K562 (cell line): ENCODE measurements around the gene PHACTR2. TPM values are rescaled to one million over a fixed set of nuclear protein-coding genes. Genes with fewer than 3 reads are reported as not detected.

ENCODE experiments used
- ATAC-seq: fragments of 200-7000 bp; cut with Tn5 transposase; 3 replicates; pipeline ENCODE4 v1.9.1; 2020; ENCODE audit warnings: moderate library complexity
- BruUV-seq: library from RNA; stranded (reverse); fragments of 400-500 nt; replicated peaks from 2 replicates; lab custom pipeline; 2021; lab: Mats Ljungman, UMichigan
- CTCF ChIA-PET: fragments of 300-600 bp; formaldehyde crosslinking; extraction: SDS; loops from one replicate; lab custom pipeline; 2021; ENCODE audit warnings: low intra/inter-chr PET ratio; lab: Yijun Ruan, JAX
- POLR2A ChIA-PET: fragments of 300-600, 350-650 bp; sonication (Branson Sonifier 250); formaldehyde crosslinking; extraction: SDS; loops from one replicate; lab custom pipeline; 2021; ENCODE audit warnings: antibody characterized with exemption, inconsistent platforms; lab: Yijun Ruan, JAX
- DNase-seq, 4 experiments: peaks; one replicate each; pipeline versions ENCODE4 v3.0.0 to v3.0.0-alpha.2; 2011 to 2018; ENCODE audit warnings: low spot score in 3 of 4, mixed read lengths in 3 of 4; ENCODE audit errors: extremely low read depth in 1 of 4
- FAIRE-seq: peaks from 2 replicates; lab custom pipeline; 2011; peaks lifted over from hg19 to GRCh38; lab: Jason Lieb, UNC
- H2AFZ ChIP-seq: 2 replicates; pipeline ENCODE4 v1.6.0; 2011; ENCODE audit warnings: low read depth, low read length, control low read depth, inconsistent platforms
- H3K27ac ChIP-seq: fragments of 200-600 bp; 3 replicates; pipeline ENCODE4 v1.8.0; 2011; ENCODE audit warnings: low read depth, mild to moderate bottlenecking, control low read depth, inconsistent platforms, low read length, moderate library complexity, mixed read lengths; ENCODE audit errors: extremely low read depth
- H3K27me3 ChIP-seq, 2 experiments: fragments of 300-600 bp in 1 of 2; 2 replicates in 1 of 2; 3 replicates in 1 of 2; pipeline versions ENCODE4 v1.6.0 to v1.8.0; 2011; ENCODE audit warnings: inconsistent platforms in 2 of 2, low read length in 2 of 2, mild to moderate bottlenecking in 1 of 2, mixed read lengths in 1 of 2, moderate library complexity in 1 of 2; ENCODE audit not compliant: control insufficient read depth in 2 of 2, insufficient read depth in 2 of 2
- H3K36me3 ChIP-seq: fragments of 300-600 bp; 3 replicates; pipeline ENCODE4 v1.8.0; 2011; ENCODE audit warnings: mild to moderate bottlenecking, low read length, inconsistent platforms; ENCODE audit not compliant: control insufficient read depth, insufficient read depth
- H3K4me1 ChIP-seq, 2 experiments: fragments of 200-600 bp in 1 of 2; replicated peaks in 1 of 2; 2 replicates in 1 of 2; 3 replicates in 1 of 2; pipeline versions ENCODE4 v1.5.1 to v1.8.0; 2011; ENCODE audit warnings: inconsistent platforms in 2 of 2, low read length in 2 of 2, mild to moderate bottlenecking in 1 of 2, mixed read lengths in 1 of 2, moderate library complexity in 1 of 2; ENCODE audit not compliant: control insufficient read depth in 2 of 2, insufficient read depth in 2 of 2
- H3K4me2 ChIP-seq: 2 replicates; pipeline ENCODE4 v1.6.1; 2011; ENCODE audit warnings: low read length, control low read depth, inconsistent platforms, mixed read lengths; ENCODE audit not compliant: insufficient read depth
- H3K4me3 ChIP-seq: fragments of 200-600 bp; sonication (generic), shearing (Covaris generic); 2 replicates; pipeline ENCODE4 v1.5.1; 2016; ENCODE audit warnings: control low read depth, inconsistent platforms
- H3K79me2 ChIP-seq: fragments of 200-600 bp; 3 replicates; pipeline ENCODE4 v1.8.0; 2011; ENCODE audit warnings: low read length, inconsistent platforms; ENCODE audit not compliant: control insufficient read depth, insufficient read depth
- H3K9ac ChIP-seq, 2 experiments: 2 replicates each; pipeline versions ENCODE4 v1.6.0 to v1.6.1; 2011; ENCODE audit warnings: low read depth in 2 of 2, low read length in 2 of 2, control low read depth in 1 of 2, inconsistent platforms in 1 of 2, mild to moderate bottlenecking in 1 of 2, mixed read lengths in 1 of 2; ENCODE audit not compliant: insufficient read depth in 1 of 2
- H3K9me1 ChIP-seq: one replicate; pipeline ENCODE4 v1.6.0; 2011; ENCODE audit warnings: inconsistent platforms, mild to moderate bottlenecking, low read length, moderate library complexity; ENCODE audit not compliant: control insufficient read depth, insufficient read depth
- H3K9me3 ChIP-seq: replicated peaks from 2 replicates; pipeline ENCODE4 v1.5.1; 2011; ENCODE audit warnings: low read depth, low read length, inconsistent platforms; ENCODE audit not compliant: control insufficient read depth, insufficient read depth
- H4K20me1 ChIP-seq: replicated peaks from 2 replicates; pipeline ENCODE4 v1.6.1; 2011; ENCODE audit warnings: low read length, inconsistent platforms, mixed read lengths; ENCODE audit not compliant: control insufficient read depth, insufficient read depth
- FOSL1 ChIP-seq: fragments of 200-800 bp; sonication (Bioruptor generic); conservative IDR thresholded peaks from 2 replicates; pipeline ENCODE4 v1.6.1; 2016; ENCODE audit warnings: missing genetic modification characterization, missing compliant biosample characterization
- GABPA ChIP-seq: fragments of 200-800 bp; sonication (Bioruptor generic); conservative IDR thresholded peaks from 2 replicates; pipeline ENCODE4 v1.6.1; 2016; ENCODE audit warnings: low read depth, missing genetic modification characterization, missing compliant biosample characterization
- IFI16 ChIP-seq: fragments of 250-450 bp; sonication (Bioruptor Pico); IDR thresholded peaks from 2 replicates; pipeline ENCODE4 v2.1.2; 2022; ENCODE audit warnings: mild to moderate bottlenecking, inconsistent platforms
- L3MBTL2 ChIP-seq: fragments of 450-650 bp; IDR thresholded peaks from 2 replicates; pipeline ENCODE4 v1.6.1; 2016; ENCODE audit warnings: mild to moderate bottlenecking, moderate library complexity
- POLR2H ChIP-seq: IDR thresholded peaks from 2 replicates; pipeline ENCODE4 v1.6.1; 2016; ENCODE audit warnings: missing genetic modification characterization, low read depth, mild to moderate bottlenecking, control low read depth, missing compliant biosample characterization, moderate library complexity
- PTTG1 ChIP-seq: fragments of 450-650 bp; IDR thresholded peaks from 2 replicates; pipeline ENCODE4 v1.6.1; 2016; ENCODE audit warnings: low read depth, mild to moderate bottlenecking, missing genetic modification characterization, missing compliant biosample characterization
- PURB ChIP-seq: sonication (generic); formaldehyde crosslinking; IDR thresholded peaks from 2 replicates; pipeline ENCODE4 v1.9.0; 2021; ENCODE audit warnings: low read depth, mild to moderate bottlenecking, missing genetic modification reagents
- SMARCE1 ChIP-seq: fragments of 450-650 bp; IDR thresholded peaks from 2 replicates; pipeline ENCODE4 v1.7.1; 2016; ENCODE audit warnings: mild to moderate bottlenecking
- TEAD1 ChIP-seq, 2 experiments: fragments of 450-650 bp in 1 of 2; sonication (generic) in 1 of 2; formaldehyde crosslinking; IDR thresholded peaks; 2 replicates each; pipeline versions ENCODE4 v1.4.0 to v1.8.0; 2020 to 2022; ENCODE audit warnings: mild to moderate bottlenecking in 2 of 2, missing genetic modification reagents in 1 of 2
- ZNF224 ChIP-seq: sonication (generic); formaldehyde crosslinking; IDR thresholded peaks from 2 replicates; pipeline ENCODE4 v1.8.0; 2022; ENCODE audit warnings: mild to moderate bottlenecking, missing genetic modification reagents
- ZNF3 ChIP-seq: fragments of 250-450 bp; sonication (Bioruptor Pico); IDR thresholded peaks from 2 replicates; pipeline ENCODE4 v1.5.0; 2021; ENCODE audit warnings: mild to moderate bottlenecking, moderate library complexity
- ZNF764 ChIP-seq: fragments of 250-450 bp; sonication (Bioruptor Pico); IDR thresholded peaks from 2 replicates; pipeline ENCODE4 v1.4.0; 2020; ENCODE audit warnings: low read depth, mild to moderate bottlenecking, moderate library complexity
- WGBS: fragments of 100-300 bp; shearing (Covaris generic); methylation state at CpG from one replicate; pipeline ENCODE4 v1.1.6; 2016; ENCODE audit warnings: low coverage, mixed read lengths; ENCODE audit not compliant: insufficient coverage; ENCODE audit errors: missing lambda C conversion rate; 5-methylcytosine and 5-hydroxymethylcytosine counted together
- in situ Hi-C: fragments of 300-500 bp; cut with MboI; formaldehyde crosslinking; loops from 4 replicates; pipeline ENCODE4 v1.15.0; 2018; ENCODE audit warnings: inconsistent platforms, mixed read lengths
- intact Hi-C: fragments of 100-400 bp; cut with micrococcal nuclease; formaldehyde crosslinking; loops from 2 replicates; pipeline ENCODE4 v1.14.2; 2022
- polyA plus RNA-seq, 8 experiments: library from polyadenylated mRNA; depleted of rRNA in 4 of 8; stranded (reverse) in 5 of 8; unstranded in 3 of 8; fragments of >200 nt; fragmentation: Nextera tagmentation in 2 of 8; fragmentation: Illumina TruSeq in 1 of 8; extraction: Ambion mirVana in 2 of 8; extraction: Trizol in 1 of 8; gene quantifications; 2 replicates each; pipeline versions ENCODE4 v1.2.1 to v1.2.3, GENCODE V29; 2011 to 2014; ENCODE audit warnings: inconsistent platforms in 1 of 8, missing spikeins in 1 of 8
- total RNA-seq, 7 experiments: library from RNA; depleted of rRNA in 6 of 7; stranded (reverse); fragments of >200 nt in 6 of 7; fragmentation: Illumina TruSeq in 2 of 7; extraction: Trizol in 2 of 7; gene quantifications; 2 replicates each; pipeline versions ENCODE4 v1.2.1 to v1.2.3, GENCODE V29; 2011 to 2021; ENCODE audit warnings: low replicate concordance in 1 of 7
- TF ChIP-seq, protein P1 (sequence below): sonication (generic); formaldehyde crosslinking; IDR thresholded peaks from 2 replicates; pipeline ENCODE4 v1.9.0; 2022; ENCODE audit warnings: mild to moderate bottlenecking, missing genetic modification reagents
- TF ChIP-seq, protein P2 (sequence below): fragments of 250-450 bp; sonication (Bioruptor Pico); IDR thresholded peaks from 2 replicates; pipeline ENCODE4 v1.5.0; 2021

The PHACTR2 gene
- total and polyA plus RNA-seq, 9 of the 15 experiments (the other 6 are each of a cell fraction or from before 2014, with no cell fraction given), result 5.3 to 52.5 (median 22.9) TPM

DNA sequence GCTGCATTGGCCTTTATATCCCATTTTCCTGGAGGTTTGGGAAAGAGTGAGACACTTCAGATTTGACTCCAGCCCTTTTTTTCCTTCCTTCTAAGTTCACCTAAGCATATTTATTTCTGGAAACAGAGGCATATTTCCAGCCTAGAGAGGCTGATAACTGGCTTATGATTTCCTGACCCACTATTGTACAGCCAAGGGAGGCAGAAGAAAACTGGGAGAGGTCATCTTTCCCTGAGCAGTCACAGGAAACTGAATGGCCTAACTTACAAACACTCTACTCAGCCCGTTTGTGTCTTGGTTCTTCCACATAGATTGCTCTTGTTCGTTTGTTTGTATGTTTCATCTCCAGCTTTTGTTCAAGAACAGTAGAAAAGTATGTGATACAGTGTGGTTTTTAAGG, 101.2 kb downstream of the PHACTR2 start:
- in situ Hi-C loops (no loop called here), intact Hi-C loops (no loop called here)
- no peaks in the 10 kb centered on the region for H3K9me1 ChIP-seq
- H3K79me2 ChIP-seq, result no peaks in the 10 kb centered on the region
- H2AFZ ChIP-seq, result peak overlapping the region; percentile 47
- no peaks in the 10 kb centered on the region for H3K27me3 ChIP-seq
- FAIRE-seq (peak; percentile 32), ATAC-seq (no peak), DNase-seq (no peak)
- BruUV-seq, result no TSS peak
- no peak overlapping the region for H3K4me3 ChIP-seq
- ChIA-PET CTCF (interaction anchor here (0.6 kb wide), 1 partner anchor 13 kb away, joined by 3 read pairs; no protein-coding TSS in a partner anchor), POLR2A (no interaction called here)
- peaks cover 3% of the 10 kb centered on the region for H3K36me3 ChIP-seq
- no peaks in the 10 kb centered on the region for H3K9me3 ChIP-seq
- 62% methylated on average over 2 of the region's 2 CpGs for WGBS
- TF ChIP-seq, protein P1, sequence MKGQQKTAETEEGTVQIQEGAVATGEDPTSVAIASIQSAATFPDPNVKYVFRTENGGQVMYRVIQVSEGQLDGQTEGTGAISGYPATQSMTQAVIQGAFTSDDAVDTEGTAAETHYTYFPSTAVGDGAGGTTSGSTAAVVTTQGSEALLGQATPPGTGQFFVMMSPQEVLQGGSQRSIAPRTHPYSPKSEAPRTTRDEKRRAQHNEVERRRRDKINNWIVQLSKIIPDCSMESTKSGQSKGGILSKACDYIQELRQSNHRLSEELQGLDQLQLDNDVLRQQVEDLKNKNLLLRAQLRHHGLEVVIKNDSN (CRISPR knock-in tag), result no peak
- TF ChIP-seq FOSL1 (tag) (0 out of 2 replicates have a peak, but pooled peaks have one; percentile 4), TEAD1 (CRISPR knock-in tag; IDR thresholded peaks at IDR 0.05) (0 out of 4 replicates have a peak, but pooled peaks of 1 of the 2 experiments have one; percentile 23), IFI16 (CRISPR knock-in tag) (no peak)
- H3K9ac ChIP-seq, result no peak overlapping the region
- no peaks in the 10 kb centered on the region for H4K20me1 ChIP-seq
- H3K4me2 ChIP-seq, result no peak overlapping the region
- H3K27ac ChIP-seq, result peak overlapping the region; percentile 6; the same call in 1 of the 3 replicates
- H3K4me1 ChIP-seq, result peaks cover 0 to 7% of the 10 kb centered on the region in 2 experiments; a peak in 2 of 5 replicates

DNA sequence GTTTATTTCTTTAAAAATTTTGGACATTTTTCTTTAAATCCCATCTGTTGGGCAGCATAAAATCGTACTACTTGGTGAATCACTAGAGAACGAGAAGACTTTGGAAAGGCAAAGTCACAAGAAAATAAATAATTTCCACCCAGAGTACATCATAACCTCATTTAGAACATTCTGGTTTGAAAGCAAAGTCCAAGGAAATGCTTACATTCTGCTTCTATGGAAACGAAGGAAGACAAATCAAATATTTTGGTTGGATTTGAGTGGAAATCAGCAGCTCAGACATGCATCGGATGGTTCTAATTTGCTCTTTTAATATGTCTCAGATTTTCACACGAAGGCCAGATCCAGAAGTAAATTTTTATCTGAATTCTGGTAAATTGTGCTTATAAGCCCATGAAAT, 104.7 kb downstream of the PHACTR2 start:
- H3K9ac ChIP-seq, result no peak overlapping the region
- in situ Hi-C loops, result no loop called here
- peaks cover 0 to 7% of the 10 kb centered on the region in 2 experiments; a peak in 2 of 5 replicates for H3K4me1 ChIP-seq
- no peaks in the 10 kb centered on the region for H4K20me1 ChIP-seq
- no peak overlapping the region for H3K27ac ChIP-seq
- no peak for ATAC-seq
- ChIA-PET POLR2A (no interaction called here), CTCF (no interaction called here)
- H3K79me2 ChIP-seq, result no peaks in the 10 kb centered on the region
- H3K36me3 ChIP-seq, result peaks cover 3% of the 10 kb centered on the region; the same call in 2 of the 3 replicates
- intact Hi-C loops, result loop anchor here (1.0 kb wide), 1 partner anchor 43 kb away; no protein-coding TSS in a partner anchor
- no TSS peak for BruUV-seq
- no peak overlapping the region for H2AFZ ChIP-seq
- H3K27me3 ChIP-seq, result no peaks in the 10 kb centered on the region
- H3K4me2 ChIP-seq, result no peak overlapping the region
- H3K4me3 ChIP-seq, result no peak overlapping the region
- no peaks in the 10 kb centered on the region for H3K9me1 ChIP-seq
- no peak for FAIRE-seq
- WGBS, result 69% methylated on average over 5 of the region's 5 CpGs
- H3K9me3 ChIP-seq, result peaks cover 7% of the 10 kb centered on the region; the same call in 1 of the 2 replicates
- DNase-seq, result no peak
- no peak for TF ChIP-seq GABPA (tag)
- TF ChIP-seq PTTG1 (tag), result no peak
- TF ChIP-seq ZNF224, result no peak
- TF ChIP-seq SMARCE1, result no peak
- no peak for TF ChIP-seq L3MBTL2
- no peak for TF ChIP-seq ZNF764 (CRISPR knock-in tag)
- no peak for TF ChIP-seq PURB (CRISPR knock-in tag)
- no peak for TF ChIP-seq ZNF3 (CRISPR knock-in tag)
- TF ChIP-seq, protein P2, sequence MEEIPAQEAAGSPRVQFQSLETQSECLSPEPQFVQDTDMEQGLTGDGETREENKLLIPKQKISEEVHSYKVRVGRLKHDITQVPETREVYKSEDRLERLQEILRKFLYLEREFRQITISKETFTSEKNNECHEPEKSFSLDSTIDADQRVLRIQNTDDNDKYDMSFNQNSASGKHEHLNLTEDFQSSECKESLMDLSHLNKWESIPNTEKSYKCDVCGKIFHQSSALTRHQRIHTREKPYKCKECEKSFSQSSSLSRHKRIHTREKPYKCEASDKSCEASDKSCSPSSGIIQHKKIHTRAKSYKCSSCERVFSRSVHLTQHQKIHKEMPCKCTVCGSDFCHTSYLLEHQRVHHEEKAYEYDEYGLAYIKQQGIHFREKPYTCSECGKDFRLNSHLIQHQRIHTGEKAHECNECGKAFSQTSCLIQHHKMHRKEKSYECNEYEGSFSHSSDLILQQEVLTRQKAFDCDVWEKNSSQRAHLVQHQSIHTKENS (CRISPR knock-in tag), result no peak
- TF ChIP-seq POLR2H (tag), result no peak
